Activated T-helper 1 cell treated with anti-CD3 and anti-CD28 coated beads, Interleukin-12 subunit alpha, Interleukin-12 subunit beta, Interleukin-2, Interleukin-4 antibody, amounts not matched to agents 30 ng/mL and 10 ng/mL and 1 ng/mL, durations not matched to agents 14 hours and 24 hours and 36 hours (primary cell): Measurements from ENCODE around the gene LMO1. TPM values are rescaled to one million over a fixed set of nuclear protein-coding genes. Genes with fewer than 3 reads are reported as not detected.

Experiments used
- DNase-seq: peaks from one replicate; pipeline ENCODE4 v3.0.0; 2021; ENCODE audit warnings: low spot score
- H3K27ac Mint-ChIP-seq: one replicate; pipeline ENCODE4 v1.8.0; 2021; ENCODE audit warnings: mild to moderate bottlenecking, mixed read lengths
- H3K27me3 Mint-ChIP-seq: one replicate; pipeline ENCODE4 v1.8.0; 2022; ENCODE audit warnings: mild to moderate bottlenecking, moderate library complexity, mixed read lengths; ENCODE audit not compliant: insufficient read depth
- H3K36me3 Mint-ChIP-seq: one replicate; pipeline ENCODE4 v1.8.0; 2021; ENCODE audit warnings: low read depth, mixed read lengths
- H3K4me1 Mint-ChIP-seq: one replicate; pipeline ENCODE4 v1.8.0; 2021; ENCODE audit warnings: low read depth, mixed read lengths
- H3K4me3 Mint-ChIP-seq: one replicate; pipeline ENCODE4 v1.8.0; 2021; ENCODE audit warnings: mild to moderate bottlenecking, moderate library complexity, mixed read lengths
- H3K9me3 Mint-ChIP-seq: one replicate; pipeline ENCODE4 v1.8.0; 2021; ENCODE audit warnings: mixed read lengths
- intact Hi-C: fragments of 100-400 bp; cut with micrococcal nuclease; formaldehyde crosslinking; loops from one replicate; pipeline ENCODE4 v1.15.1; 2024
- total RNA-seq: library from RNA; stranded (reverse); gene quantifications from 2 replicates; pipeline ENCODE4 v1.2.3, GENCODE V29; 2022

LMO1 gene
- total RNA-seq, 1 donor from 2014 or later = not detected

DNA sequence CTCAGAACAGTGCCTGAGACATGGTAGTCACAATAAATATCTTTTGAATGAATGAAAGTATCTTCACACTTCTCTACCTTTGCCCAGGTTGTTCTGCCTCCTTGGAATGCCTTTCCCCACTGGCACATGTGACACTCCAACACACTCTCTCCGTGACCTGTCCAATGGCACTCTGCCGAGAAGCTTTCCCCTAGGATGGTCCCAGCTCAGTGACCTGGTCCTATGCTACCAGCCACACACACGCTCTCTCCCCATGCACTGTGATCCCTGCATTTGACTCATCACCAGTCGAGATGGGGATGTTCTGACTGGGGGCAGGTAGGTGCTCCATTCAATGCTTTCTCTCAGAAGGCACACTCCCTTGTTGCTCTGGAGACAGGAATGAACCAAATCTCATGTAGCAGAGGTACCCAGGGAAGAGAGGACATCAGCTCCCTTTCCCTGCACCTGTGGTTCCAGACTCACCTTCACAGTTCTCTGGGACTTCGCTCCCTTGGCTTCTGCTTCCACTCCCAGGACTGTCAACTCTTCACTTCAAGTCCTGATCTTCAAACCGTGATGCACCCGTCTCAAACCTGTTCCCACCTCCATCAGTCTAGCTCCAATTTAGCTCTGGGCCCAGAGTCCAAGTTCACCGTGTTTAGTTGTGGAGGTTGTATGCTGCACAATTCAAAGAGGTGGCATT, 30.7 kb upstream of the LMO1 start:
- DNase-seq = no peak
- Mint-ChIP-seq H3K9me3 (no peaks in the 10 kb centered on the region), H3K4me3 (no peak overlapping the region), H3K36me3 (no peaks in the 10 kb centered on the region), H3K27me3 (peaks cover 1% of the 10 kb centered on the region), H3K27ac (no peak overlapping the region), H3K4me1 (no peaks in the 10 kb centered on the region)
- intact Hi-C loops = no loop called here

DNA sequence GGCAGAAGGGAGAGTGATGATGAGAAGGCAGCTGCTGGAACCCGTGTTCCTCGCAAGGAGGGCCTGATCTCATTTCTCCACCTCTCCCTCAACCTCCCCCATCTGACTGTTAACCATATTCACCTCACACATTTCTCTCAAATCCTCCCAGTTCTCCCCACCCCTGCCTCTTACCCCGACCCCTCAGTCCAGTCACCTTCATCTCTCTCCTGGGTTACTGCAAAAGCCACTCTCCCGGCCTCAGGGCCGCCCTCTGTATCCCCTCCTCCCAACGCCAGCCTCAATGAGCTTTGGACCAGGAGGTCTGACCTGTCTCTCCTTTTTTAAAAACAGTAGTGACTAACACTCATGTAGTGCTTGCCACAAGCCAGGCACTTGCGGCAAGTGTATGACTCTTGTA, 29.5 kb upstream of the LMO1 start:
- Mint-ChIP-seq H3K36me3 (no peaks in the 10 kb centered on the region), H3K4me1 (no peaks in the 10 kb centered on the region), H3K9me3 (no peaks in the 10 kb centered on the region), H3K27me3 (no peaks in the 10 kb centered on the region), H3K27ac (no peak overlapping the region), H3K4me3 (no peak overlapping the region)
- no peak for DNase-seq
- intact Hi-C loops = no loop called here

DNA sequence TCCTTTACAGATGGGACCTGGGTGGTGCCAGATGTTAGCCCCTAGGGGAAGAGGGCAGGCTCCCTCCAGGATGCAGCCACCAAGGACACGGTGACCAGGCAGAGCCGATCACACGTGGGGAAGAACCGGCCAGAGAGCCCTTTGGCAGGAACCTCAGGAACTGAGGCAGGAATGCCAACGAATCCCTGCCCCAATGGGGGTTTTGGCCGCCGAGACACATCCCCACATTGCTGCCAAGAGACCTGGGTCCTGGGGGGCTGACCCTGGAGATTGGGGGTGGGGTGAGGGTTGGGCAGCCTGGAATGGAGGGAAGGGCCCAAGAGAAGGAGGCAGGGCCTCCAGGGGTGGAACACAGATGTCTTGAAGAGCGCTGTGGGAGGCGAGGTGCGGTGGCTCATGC, 28.7 kb upstream of the LMO1 start:
- H3K9me3 Mint-ChIP-seq = no peaks in the 10 kb centered on the region
- DNase-seq = no peak

DNA sequence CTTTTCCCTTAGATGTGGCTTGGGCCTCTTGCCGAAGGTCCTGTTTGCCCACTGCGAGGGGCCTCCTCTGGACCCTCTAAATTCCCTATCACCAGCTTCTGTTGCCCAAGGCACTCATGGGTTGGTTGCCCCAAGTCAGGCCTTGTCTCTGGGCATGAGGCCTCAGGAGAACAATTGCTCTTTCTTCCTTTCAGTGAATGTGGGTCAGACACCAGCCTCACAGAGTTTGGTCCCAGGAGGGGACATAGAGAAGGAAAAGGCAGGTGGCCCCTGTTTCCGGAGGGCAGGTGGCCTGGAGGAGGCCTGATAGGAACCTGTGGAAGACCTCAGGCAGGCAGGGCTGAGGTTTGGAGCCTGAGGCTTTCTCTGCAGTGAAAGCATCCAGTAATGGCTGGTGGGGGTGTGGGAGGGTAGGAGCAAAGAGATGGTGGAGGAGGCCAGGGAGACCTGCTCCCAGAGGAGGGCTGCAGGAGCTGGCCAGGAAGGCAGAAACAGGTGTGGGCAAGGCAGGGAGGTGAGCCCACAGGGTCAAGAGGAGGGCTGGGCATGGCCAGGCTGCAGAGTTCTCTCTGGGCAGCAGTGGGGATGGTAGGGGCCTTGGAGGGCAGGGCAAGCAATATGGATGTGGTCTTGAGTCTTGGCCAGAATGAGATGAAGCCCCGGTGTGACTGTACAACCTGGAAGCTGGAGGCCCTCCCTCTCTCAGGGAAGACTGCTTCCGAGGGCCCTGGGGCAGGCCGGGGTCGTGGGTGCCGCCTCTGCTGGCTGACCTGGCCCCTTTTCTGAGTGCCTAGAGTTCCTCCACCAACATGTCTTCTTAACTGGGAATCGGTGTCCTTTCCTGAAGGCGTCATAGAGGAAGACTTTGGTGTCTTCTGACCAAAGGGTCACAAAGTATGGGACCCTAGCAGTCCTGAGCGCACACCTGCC, 28.0 kb upstream of the LMO1 start:
- Mint-ChIP-seq H3K27me3 (no peaks in the 10 kb centered on the region), H3K9me3 (no peaks in the 10 kb centered on the region), H3K27ac (no peak overlapping the region), H3K36me3 (no peaks in the 10 kb centered on the region), H3K4me3 (no peak overlapping the region), H3K4me1 (no peaks in the 10 kb centered on the region)
- intact Hi-C loops = no loop called here
- no peak for DNase-seq

More for the DNA sequence above, 28.7 kb upstream of the LMO1 start:
- Mint-ChIP-seq H3K27ac (no peak overlapping the region), H3K4me1 (no peaks in the 10 kb centered on the region), H3K27me3 (no peaks in the 10 kb centered on the region), H3K36me3 (no peaks in the 10 kb centered on the region), H3K4me3 (no peak overlapping the region)
- intact Hi-C loops = no loop called here

DNA sequence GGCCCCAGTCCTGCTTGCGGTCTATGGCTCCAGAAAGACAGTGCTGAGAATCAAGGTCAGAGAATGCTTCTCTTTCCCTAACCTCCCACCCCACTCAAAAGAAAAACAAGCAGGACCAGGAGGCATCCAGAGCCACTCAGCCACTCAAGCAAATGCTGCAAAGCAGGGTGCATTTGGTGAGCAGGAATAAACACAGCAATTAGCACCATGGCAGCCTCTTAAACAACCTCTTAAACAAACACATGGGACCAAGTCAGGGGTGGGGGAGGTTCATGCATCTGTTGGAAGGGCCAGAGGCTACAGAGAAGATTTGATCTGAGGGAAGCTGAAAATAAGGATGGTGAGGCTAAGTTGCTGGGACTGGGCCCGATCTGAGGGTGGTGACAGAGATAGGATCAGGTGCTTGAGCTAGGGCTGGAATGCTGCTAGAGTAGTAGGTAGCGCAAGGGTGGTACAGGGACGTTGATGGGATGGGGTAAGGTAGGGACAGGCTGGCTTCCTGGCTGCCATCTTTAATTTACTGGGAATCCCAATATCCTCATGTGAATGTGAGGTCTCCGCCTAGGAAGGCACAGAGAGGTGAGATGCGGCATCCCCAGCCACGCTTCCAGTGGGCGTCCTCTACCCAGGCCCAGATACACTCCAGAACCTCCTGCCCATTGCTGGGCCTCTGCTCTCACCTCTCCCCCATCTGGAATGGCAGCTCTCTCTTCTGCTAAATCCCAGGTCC, 26.6 kb upstream of the LMO1 start:
- H3K27ac Mint-ChIP-seq = no peak overlapping the region
- no peaks in the 10 kb centered on the region for H3K9me3 Mint-ChIP-seq
- no peaks in the 10 kb centered on the region for H3K27me3 Mint-ChIP-seq
- no peak for DNase-seq
- H3K36me3 Mint-ChIP-seq = no peaks in the 10 kb centered on the region
- no peaks in the 10 kb centered on the region for H3K4me1 Mint-ChIP-seq
- intact Hi-C loops = no loop called here
- no peak overlapping the region for H3K4me3 Mint-ChIP-seq

DNA sequence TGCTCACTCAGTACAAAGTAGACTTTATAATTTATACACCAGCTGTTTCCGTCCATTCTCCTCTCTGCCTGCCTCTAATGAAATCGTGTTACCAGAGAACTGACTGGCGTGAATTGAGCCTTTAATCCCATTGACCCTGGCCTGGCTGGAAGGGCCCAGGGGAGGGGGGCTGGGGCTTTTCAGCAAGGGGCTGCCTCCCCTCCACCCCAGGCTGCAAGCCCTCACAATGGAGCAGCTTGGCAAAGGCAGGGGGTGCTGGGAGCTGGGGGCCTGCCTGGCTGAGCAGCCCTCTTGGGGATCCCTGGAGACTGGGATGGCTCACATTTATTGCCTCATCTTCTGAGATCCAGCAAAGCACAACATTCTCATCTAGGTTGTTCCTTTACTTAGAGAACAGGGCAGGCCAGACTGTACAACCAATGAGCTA, 25.8 kb upstream of the LMO1 start:
- H3K27ac Mint-ChIP-seq = no peak overlapping the region
- no peak overlapping the region for H3K4me3 Mint-ChIP-seq
- no peaks in the 10 kb centered on the region for H3K9me3 Mint-ChIP-seq
- H3K4me1 Mint-ChIP-seq = no peaks in the 10 kb centered on the region
- peaks cover 2% of the 10 kb centered on the region for H3K27me3 Mint-ChIP-seq
- intact Hi-C loops = no loop called here
- DNase-seq = no peak
- H3K36me3 Mint-ChIP-seq = no peaks in the 10 kb centered on the region

DNA sequence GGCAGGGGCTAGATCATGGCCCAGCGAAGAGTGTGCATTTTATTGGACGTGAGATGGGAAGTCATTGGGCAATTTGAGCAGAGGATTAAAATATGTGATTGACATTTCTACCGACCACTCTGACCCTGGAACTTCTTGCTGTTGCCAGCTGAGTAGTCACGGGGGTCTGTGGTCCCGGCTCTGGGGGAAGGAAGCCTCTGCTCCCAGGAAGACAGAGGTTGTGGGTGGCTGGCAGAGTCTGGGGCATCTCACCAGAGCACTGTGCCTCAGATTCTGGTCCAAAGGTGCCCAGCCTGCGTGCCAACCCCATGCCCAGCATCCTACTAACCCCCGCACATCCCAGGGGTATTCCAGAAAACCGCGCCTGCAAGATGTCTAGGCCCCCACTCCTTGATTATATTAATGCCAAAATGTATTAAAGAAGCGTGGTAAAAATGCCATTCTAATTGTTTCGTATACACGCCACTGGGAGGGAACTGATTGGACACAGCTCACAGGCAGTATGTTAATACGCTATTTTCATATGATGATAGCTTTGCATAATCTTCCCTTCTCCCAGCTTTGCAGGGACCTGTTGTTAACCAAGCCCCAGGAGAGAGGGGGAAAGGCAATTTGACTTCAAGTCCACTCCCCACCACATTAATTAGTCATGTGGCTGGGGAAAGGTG, 25.3 kb upstream of the LMO1 start:
- H3K4me3 Mint-ChIP-seq = no peak overlapping the region
- H3K36me3 Mint-ChIP-seq = no peaks in the 10 kb centered on the region
- intact Hi-C loops = no loop called here
- H3K27me3 Mint-ChIP-seq = peaks cover 5% of the 10 kb centered on the region
- DNase-seq = no peak
- H3K9me3 Mint-ChIP-seq = no peaks in the 10 kb centered on the region
- H3K4me1 Mint-ChIP-seq = no peaks in the 10 kb centered on the region
- no peak overlapping the region for H3K27ac Mint-ChIP-seq

DNA sequence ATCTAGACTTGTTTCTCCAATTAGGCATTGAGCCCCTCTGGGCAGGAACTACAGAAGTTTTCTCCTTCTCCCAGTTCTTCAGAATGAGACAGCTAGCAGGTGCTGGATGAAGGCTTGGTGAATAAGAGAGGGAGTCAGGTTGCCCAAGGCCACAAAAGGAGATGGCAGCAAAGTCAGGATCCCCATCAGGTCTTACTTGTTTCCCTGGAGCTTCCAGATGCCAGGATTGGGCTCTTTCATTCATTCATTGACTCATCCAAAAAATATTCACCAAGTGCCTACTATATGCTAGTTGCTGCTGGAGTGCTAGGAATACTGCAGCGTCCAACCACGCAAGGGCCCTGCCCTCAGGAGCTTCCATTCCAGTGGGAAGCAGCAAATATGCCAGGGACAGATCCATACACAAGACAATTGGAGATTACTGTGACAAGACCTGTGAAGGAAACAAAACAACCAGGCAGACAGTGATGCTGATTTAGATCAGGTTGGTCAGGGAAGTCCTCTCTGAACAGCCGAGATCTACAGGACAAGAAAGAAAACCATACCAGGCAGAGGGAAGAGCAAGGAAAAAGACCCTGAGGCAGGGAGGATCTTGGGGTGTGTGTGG, 24.6 kb upstream of the LMO1 start:
- Mint-ChIP-seq H3K36me3 (no peaks in the 10 kb centered on the region), H3K4me3 (no peak overlapping the region), H3K4me1 (no peaks in the 10 kb centered on the region), H3K9me3 (no peaks in the 10 kb centered on the region), H3K27me3 (peaks cover 5% of the 10 kb centered on the region), H3K27ac (no peak overlapping the region)
- intact Hi-C loops = no loop called here
- no peak for DNase-seq

DNA sequence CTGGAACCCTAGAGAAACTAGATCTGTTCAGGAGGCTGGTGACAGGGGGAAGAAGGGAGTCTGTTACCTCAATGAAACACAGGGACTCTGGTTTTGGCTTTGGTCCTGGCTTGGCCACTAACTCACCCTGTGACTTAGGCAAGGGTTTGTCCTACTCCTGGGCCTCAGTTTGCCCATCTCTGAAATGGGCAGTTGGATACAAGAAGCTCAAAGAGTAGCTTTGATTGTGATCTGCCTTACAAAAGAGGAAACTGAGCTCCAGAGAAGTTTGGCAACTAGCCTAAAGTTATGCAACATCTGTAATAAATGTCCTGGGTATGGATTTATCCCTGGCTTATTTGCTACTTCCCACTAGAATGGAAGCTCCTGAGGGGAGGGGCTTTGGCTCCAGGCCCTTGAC, 24.0 kb upstream of the LMO1 start:
- Mint-ChIP-seq H3K4me3 (no peak overlapping the region), H3K27ac (no peak overlapping the region), H3K27me3 (peaks cover 5% of the 10 kb centered on the region), H3K4me1 (no peaks in the 10 kb centered on the region), H3K36me3 (no peaks in the 10 kb centered on the region), H3K9me3 (no peaks in the 10 kb centered on the region)
- intact Hi-C loops = no loop called here
- no peak for DNase-seq

DNA sequence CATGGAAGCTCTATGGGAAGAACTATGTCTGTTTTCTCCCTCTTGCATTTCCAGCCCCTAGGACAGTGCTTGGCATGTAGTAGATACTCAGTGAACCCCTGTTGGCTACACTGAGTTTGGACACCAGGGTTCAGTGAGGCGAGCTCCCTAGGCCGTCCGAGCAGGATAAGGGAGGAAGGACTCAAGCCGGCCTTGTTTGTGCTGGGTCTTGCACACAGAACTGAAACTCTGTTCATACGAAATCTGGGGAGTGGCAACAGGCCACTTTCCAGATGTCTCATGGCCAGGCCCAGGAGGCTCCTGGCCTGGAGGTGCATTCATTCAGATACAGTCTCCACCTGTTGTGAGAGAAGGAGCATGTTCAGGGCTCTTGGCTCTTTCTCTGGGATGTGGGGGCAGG, 23.6 kb upstream of the LMO1 start:
- H3K9me3 Mint-ChIP-seq = no peaks in the 10 kb centered on the region
- intact Hi-C loops = no loop called here
- no peaks in the 10 kb centered on the region for H3K4me1 Mint-ChIP-seq
- peaks cover 5% of the 10 kb centered on the region for H3K27me3 Mint-ChIP-seq
- no peak for DNase-seq
- H3K27ac Mint-ChIP-seq = no peak overlapping the region
- no peaks in the 10 kb centered on the region for H3K36me3 Mint-ChIP-seq
- no peak overlapping the region for H3K4me3 Mint-ChIP-seq

DNA sequence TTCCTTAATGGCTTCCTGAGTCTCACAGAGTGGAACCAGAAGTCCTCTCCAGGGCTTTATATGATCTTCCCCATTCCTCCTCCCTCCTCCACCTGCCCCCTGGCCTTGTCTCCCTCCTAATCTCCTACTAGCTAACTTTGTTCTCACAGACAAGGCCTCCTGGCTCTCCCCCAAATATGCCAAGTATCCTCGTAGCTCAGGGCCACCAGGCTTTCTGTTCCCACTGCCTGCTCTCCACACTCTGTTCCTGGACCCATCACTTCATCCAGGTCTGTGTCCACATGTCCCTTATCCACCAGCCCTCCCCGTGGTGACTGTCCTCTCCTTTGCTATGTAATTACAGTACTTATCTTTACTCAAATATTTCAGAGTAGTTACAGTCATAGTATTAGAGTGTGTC, 23.2 kb upstream of the LMO1 start:
- Mint-ChIP-seq H3K27ac (no peak overlapping the region), H3K4me3 (no peak overlapping the region), H3K36me3 (no peaks in the 10 kb centered on the region), H3K27me3 (peaks cover 5% of the 10 kb centered on the region), H3K4me1 (no peaks in the 10 kb centered on the region), H3K9me3 (no peaks in the 10 kb centered on the region)
- intact Hi-C loops = no loop called here
- DNase-seq = no peak

DNA sequence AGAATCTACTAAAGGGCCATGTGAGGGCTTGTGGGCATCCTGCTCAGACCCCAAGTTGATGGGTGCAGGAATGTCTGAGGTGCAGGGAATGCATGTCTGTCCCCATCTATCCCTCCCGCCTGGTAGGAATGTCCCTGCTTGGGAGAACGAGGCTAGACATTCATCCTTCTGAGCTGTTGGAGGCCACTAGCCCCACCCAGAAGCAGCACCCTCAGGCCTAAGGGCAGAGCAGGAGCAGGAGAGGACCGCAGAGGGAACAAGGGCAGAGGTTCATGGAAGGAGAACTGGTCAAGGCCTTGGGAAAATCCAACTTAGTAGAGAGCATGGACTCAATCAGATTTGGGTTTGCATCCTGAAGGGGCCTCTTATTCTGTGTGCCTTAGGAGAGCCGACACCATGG, 22.1 kb upstream of the LMO1 start:
- no peaks in the 10 kb centered on the region for H3K9me3 Mint-ChIP-seq
- H3K36me3 Mint-ChIP-seq = no peaks in the 10 kb centered on the region
- H3K27me3 Mint-ChIP-seq = peaks cover 5% of the 10 kb centered on the region
- no peak overlapping the region for H3K27ac Mint-ChIP-seq
- intact Hi-C loops = no loop called here
- DNase-seq = no peak
- H3K4me3 Mint-ChIP-seq = no peak overlapping the region
- no peaks in the 10 kb centered on the region for H3K4me1 Mint-ChIP-seq
